Liver (tissue), 9 donors: ENCODE results near the gene FN1. TPM values are rescaled to one million over a fixed set of nuclear protein-coding genes. Genes with fewer than 3 reads are reported as not detected.

Experiments
- DNase-seq: peaks from one replicate; pipeline ENCODE4 v3.0.0-alpha.2; 2017; ENCODE audit warnings: low spot score
- H3K27ac ChIP-seq, 2 donors: one replicate each; pipeline ENCODE4 v1.7.0; 2013; ENCODE audit warnings: inconsistent platforms in 2 of 2, low read length in 2 of 2, control low read depth in 1 of 2, low read depth in 1 of 2, mild to moderate bottlenecking in 1 of 2
- H3K27me3 ChIP-seq, 4 donors: one replicate each; pipeline versions ENCODE4 v1.6.1 to v1.7.0; 2013; ENCODE audit warnings: low read length in 3 of 4, inconsistent platforms in 1 of 4, mild to moderate bottlenecking in 1 of 4, moderate library complexity in 1 of 4; ENCODE audit not compliant: control insufficient read depth in 4 of 4, insufficient read depth in 4 of 4
- H3K36me3 ChIP-seq, 4 donors: one replicate each; pipeline versions ENCODE4 v1.6.1 to v1.7.0; 2013; ENCODE audit warnings: low read length in 3 of 4, mild to moderate bottlenecking in 3 of 4, low read depth in 1 of 4, moderate library complexity in 1 of 4; ENCODE audit not compliant: control insufficient read depth in 4 of 4, insufficient read depth in 3 of 4
- H3K4me1 ChIP-seq, 4 donors: one replicate each; pipeline versions ENCODE4 v1.6.1 to v1.7.0; 2013; ENCODE audit warnings: low read length in 3 of 4, mild to moderate bottlenecking in 3 of 4, moderate library complexity in 1 of 4; ENCODE audit not compliant: control insufficient read depth in 4 of 4, insufficient read depth in 4 of 4
- H3K4me3 ChIP-seq, 3 donors: one replicate each; pipeline versions ENCODE4 v1.6.1 to v1.7.0; 2013; ENCODE audit warnings: low read length in 3 of 3, control low read depth in 1 of 3, low read depth in 1 of 3, mild to moderate bottlenecking in 1 of 3
- H3K9ac ChIP-seq, 2 donors: one replicate each; pipeline ENCODE4 v1.7.0; 2013; ENCODE audit warnings: low read length in 2 of 2, mild to moderate bottlenecking in 2 of 2, moderate library complexity in 2 of 2, control low read depth in 1 of 2, low read depth in 1 of 2
- H3K9me3 ChIP-seq, 4 donors: one replicate each; pipeline versions ENCODE4 v1.6.1 to v1.7.0; 2013; ENCODE audit warnings: low read length in 3 of 4; ENCODE audit not compliant: control insufficient read depth in 4 of 4
- ATF3 ChIP-seq: IDR thresholded peaks from 2 replicates; pipeline ENCODE4 v1.6.1; 2016; ENCODE audit warnings: antibody characterized with exemption
- CTCF ChIP-seq: fragments of 150-350 bp; IDR thresholded peaks from 2 replicates; pipeline ENCODE4 v1.5.1; 2017; ENCODE audit warnings: improper control_type of control experiment, low read depth, low read length; ENCODE audit not compliant: missing input control
- EGR1 ChIP-seq, 2 donors: IDR thresholded peaks; 2 replicates each; pipeline ENCODE4 v1.6.1; 2016 to 2018; ENCODE audit warnings: antibody characterized with exemption in 2 of 2, low read depth in 2 of 2
- FOXA1 ChIP-seq: IDR thresholded peaks from 2 replicates; pipeline ENCODE4 v1.6.1; 2016; ENCODE audit warnings: antibody characterized with exemption
- FOXA2 ChIP-seq: IDR thresholded peaks from 2 replicates; pipeline ENCODE4 v1.6.1; 2016; ENCODE audit warnings: antibody characterized with exemption
- GABPA ChIP-seq, 2 donors: IDR thresholded peaks in 1 of 2; conservative IDR thresholded peaks in 1 of 2; 2 replicates each; pipeline ENCODE4 v1.6.1; 2016; ENCODE audit warnings: antibody characterized with exemption in 2 of 2, mild to moderate bottlenecking in 1 of 2, moderate library complexity in 1 of 2
- HNF4A ChIP-seq, 2 donors: conservative IDR thresholded peaks; 2 replicates each; pipeline ENCODE4 v1.6.1; 2016; ENCODE audit warnings: antibody characterized with exemption in 2 of 2, mild to moderate bottlenecking in 2 of 2
- HNF4G ChIP-seq: IDR thresholded peaks from 2 replicates; pipeline ENCODE4 v1.6.1; 2016; ENCODE audit warnings: antibody characterized with exemption
- JUND ChIP-seq, 2 donors: IDR thresholded peaks; 2 replicates each; pipeline ENCODE4 v1.6.1; 2016; ENCODE audit warnings: antibody characterized with exemption in 2 of 2
- MAX ChIP-seq: IDR thresholded peaks from 2 replicates; pipeline ENCODE4 v1.6.1; 2016; ENCODE audit warnings: antibody characterized with exemption
- NR2F2 ChIP-seq: IDR thresholded peaks from 2 replicates; pipeline ENCODE4 v1.6.1; 2016; ENCODE audit warnings: antibody characterized with exemption
- RAD21 ChIP-seq, 2 donors: IDR thresholded peaks; 2 replicates each; pipeline ENCODE4 v1.6.1; 2016; ENCODE audit warnings: antibody characterized with exemption in 2 of 2, mild to moderate bottlenecking in 2 of 2
- REST ChIP-seq: IDR thresholded peaks from 2 replicates; pipeline ENCODE4 v1.6.1; 2016; ENCODE audit warnings: antibody characterized with exemption, mild to moderate bottlenecking
- RXRA ChIP-seq, 2 donors: IDR thresholded peaks; 2 replicates each; pipeline ENCODE4 v1.6.1; 2017 to 2018; ENCODE audit warnings: antibody characterized with exemption in 2 of 2, mild to moderate bottlenecking in 1 of 2
- SP1 ChIP-seq: IDR thresholded peaks from 2 replicates; pipeline ENCODE4 v1.6.1; 2018; ENCODE audit warnings: antibody characterized with exemption, mild to moderate bottlenecking
- TAF1 ChIP-seq: conservative IDR thresholded peaks from 2 replicates; pipeline ENCODE4 v1.6.1; 2016; ENCODE audit warnings: antibody characterized with exemption, mild to moderate bottlenecking
- YY1 ChIP-seq: IDR thresholded peaks from 2 replicates; pipeline ENCODE4 v1.6.1; 2016; ENCODE audit warnings: antibody characterized with exemption, mild to moderate bottlenecking
- ZBTB33 ChIP-seq: IDR thresholded peaks from 2 replicates; pipeline ENCODE4 v1.6.1; 2016; ENCODE audit warnings: antibody characterized with exemption
- WGBS: extraction: QIAGEN DNeasy Blood & Tissue Kit; methylation state at CpG from one replicate; pipeline ENCODE4 v1.1.7; 2013; 5-methylcytosine and 5-hydroxymethylcytosine counted together
- polyA plus RNA-seq, 2 donors: library from polyadenylated mRNA; stranded (reverse) in 1 of 2; unstranded in 1 of 2; fragments of 200-250 nt in 1 of 2; fragments of >200 nt in 1 of 2; fragmentation: Nextera tagmentation in 1 of 2; extraction: Ambion mirVana in 1 of 2; gene quantifications; one replicate each; pipeline versions ENCODE4 v1.2.1 to v1.2.3, GENCODE V29; 2013 to 2015
- total RNA-seq, 2 donors: library from RNA; depleted of rRNA; stranded (reverse); fragments of >200 nt; gene quantifications; one replicate each; pipeline ENCODE4 v1.2.3, GENCODE V29; 2014
- donor health status: healthy.
- donor health status: healthy.
- donor health status: healthy.
- donor health status: healthy.
- donor health status: healthy.

The FN1 gene
- total and polyA plus RNA-seq, 4 donors, result 545 to 1,402 (median 837) TPM

- Histone ChIP-seq H3K27ac (no peak overlapping the region), H3K9ac (no peak overlapping the region), H3K9me3 (no peaks in the 10 kb centered on the region), H3K36me3 (peaks cover 0 to 67% (median 38%) of the 10 kb centered on the region in 4 donors), H3K4me1 (peaks cover 4 to 35% (median 8%) of the 10 kb centered on the region in 4 donors), H3K4me3 (no peak overlapping the region), H3K27me3 (no peaks in the 10 kb centered on the region)
- no peak for TF ChIP-seq NR2F2
- no peak for TF ChIP-seq ATF3
- no peak for TF ChIP-seq CTCF
- no peak for TF ChIP-seq JUND (IDR thresholded peaks at IDR 0.05)
- no peak for TF ChIP-seq MAX
- no peak for TF ChIP-seq SP1
- no peak for TF ChIP-seq FOXA2
- TF ChIP-seq RXRA (IDR thresholded peaks at IDR 0.05), result no peak
- TF ChIP-seq HNF4A (conservative IDR thresholded peaks at IDR 0.05), result no peak
- TF ChIP-seq HNF4G, result no peak
- no peak for TF ChIP-seq GABPA (IDR thresholded peaks at IDR 0.05 in 1 of 2, conservative IDR thresholded peaks at IDR 0.05 in 1 of 2)
- no peak for TF ChIP-seq YY1
- TF ChIP-seq FOXA1, result no peak
- TF ChIP-seq EGR1 (IDR thresholded peaks at IDR 0.05; ENCODE audit: low read depth in 2 of 2), result no peak
- TF ChIP-seq REST, result no peak
- no peak for TF ChIP-seq TAF1
- no peak for TF ChIP-seq ZBTB33
- no peak for TF ChIP-seq RAD21 (IDR thresholded peaks at IDR 0.05)
- DNase-seq, result no peak
- WGBS, result 42% methylated on average over 2 of the region's 2 CpGs
These were observed 4.6 kb downstream of the FN1 start for GRCh38 chr2:215431290-215431689.
